ENCODE data around the gene AUTS2.

GRCh38 chr7:70242826-70243225 is 644.6 kb downstream of the AUTS2 start:
- no peak for TF ChIP-seq POLR2A (IDR thresholded peaks at IDR 0.05; ENCODE audit: low read depth, low read length)
- no peak for TF ChIP-seq POLR2AphosphoS5 (IDR thresholded peaks at IDR 0.05; ENCODE audit: low read depth, low read length)
